AG09319 (cell line): ENCODE results near the gene GALNT9.

Experiments
- DNase-seq: peaks from one replicate; pipeline ENCODE4 v3.0.0-alpha.2; 2010; ENCODE audit warnings: low read depth; ENCODE audit errors: extremely low read depth
- TF ChIP-seq, protein P1 (sequence below): IDR thresholded peaks from 2 replicates; pipeline ENCODE4 v1.5.1; 2011; ENCODE audit warnings: low read depth, mild to moderate bottlenecking, inconsistent platforms, low read length, moderate library complexity

The GALNT9 gene

DNA sequence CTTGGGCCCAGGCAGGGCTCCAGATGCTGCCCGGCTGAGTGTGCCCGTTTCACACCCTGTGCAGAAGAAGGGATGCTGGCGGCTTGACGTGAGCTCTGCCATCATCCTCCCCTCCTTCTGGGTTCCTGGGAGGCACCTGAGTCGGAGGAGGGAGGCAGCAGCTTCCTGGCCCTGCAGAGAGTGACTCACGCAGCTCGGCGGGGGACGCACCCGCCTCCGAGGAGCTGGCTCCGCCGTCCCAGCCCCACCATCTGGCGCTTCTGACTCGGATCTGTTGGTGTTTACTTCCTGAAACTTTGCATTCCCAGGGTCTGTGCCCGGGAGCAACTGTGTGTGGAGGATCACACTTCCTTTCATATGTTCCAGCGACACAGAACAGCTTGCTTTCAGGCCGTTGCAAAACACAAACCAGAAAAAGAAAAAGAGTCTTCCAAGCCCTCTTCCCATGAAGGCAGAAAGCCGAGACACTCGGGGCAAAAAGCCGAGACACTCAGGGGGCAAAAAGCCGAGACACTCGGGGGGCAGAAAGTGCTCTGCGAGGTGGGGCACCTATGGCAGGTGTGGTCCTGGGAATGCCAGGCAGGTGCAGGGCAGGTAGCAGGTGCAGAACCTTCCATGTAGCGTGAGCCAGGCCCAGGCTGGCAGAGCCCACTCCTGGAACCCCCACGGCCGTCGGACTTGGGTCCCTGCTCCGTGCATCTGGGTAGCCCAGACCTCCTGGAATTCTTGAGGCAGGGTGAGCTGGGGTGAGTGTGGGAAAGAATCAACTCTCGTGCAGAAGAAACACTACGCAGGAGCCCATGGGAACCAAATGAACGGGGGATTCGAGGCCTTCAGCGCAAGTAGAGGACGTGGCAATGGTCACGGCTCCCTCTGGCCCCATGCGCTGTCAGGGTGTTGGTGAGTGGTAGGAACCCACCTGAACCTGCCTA, 27.6 kb upstream of the GALNT9 start:
- TF ChIP-seq, protein P1, sequence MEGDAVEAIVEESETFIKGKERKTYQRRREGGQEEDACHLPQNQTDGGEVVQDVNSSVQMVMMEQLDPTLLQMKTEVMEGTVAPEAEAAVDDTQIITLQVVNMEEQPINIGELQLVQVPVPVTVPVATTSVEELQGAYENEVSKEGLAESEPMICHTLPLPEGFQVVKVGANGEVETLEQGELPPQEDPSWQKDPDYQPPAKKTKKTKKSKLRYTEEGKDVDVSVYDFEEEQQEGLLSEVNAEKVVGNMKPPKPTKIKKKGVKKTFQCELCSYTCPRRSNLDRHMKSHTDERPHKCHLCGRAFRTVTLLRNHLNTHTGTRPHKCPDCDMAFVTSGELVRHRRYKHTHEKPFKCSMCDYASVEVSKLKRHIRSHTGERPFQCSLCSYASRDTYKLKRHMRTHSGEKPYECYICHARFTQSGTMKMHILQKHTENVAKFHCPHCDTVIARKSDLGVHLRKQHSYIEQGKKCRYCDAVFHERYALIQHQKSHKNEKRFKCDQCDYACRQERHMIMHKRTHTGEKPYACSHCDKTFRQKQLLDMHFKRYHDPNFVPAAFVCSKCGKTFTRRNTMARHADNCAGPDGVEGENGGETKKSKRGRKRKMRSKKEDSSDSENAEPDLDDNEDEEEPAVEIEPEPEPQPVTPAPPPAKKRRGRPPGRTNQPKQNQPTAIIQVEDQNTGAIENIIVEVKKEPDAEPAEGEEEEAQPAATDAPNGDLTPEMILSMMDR, result no peak
- no peak for DNase-seq

DNA sequence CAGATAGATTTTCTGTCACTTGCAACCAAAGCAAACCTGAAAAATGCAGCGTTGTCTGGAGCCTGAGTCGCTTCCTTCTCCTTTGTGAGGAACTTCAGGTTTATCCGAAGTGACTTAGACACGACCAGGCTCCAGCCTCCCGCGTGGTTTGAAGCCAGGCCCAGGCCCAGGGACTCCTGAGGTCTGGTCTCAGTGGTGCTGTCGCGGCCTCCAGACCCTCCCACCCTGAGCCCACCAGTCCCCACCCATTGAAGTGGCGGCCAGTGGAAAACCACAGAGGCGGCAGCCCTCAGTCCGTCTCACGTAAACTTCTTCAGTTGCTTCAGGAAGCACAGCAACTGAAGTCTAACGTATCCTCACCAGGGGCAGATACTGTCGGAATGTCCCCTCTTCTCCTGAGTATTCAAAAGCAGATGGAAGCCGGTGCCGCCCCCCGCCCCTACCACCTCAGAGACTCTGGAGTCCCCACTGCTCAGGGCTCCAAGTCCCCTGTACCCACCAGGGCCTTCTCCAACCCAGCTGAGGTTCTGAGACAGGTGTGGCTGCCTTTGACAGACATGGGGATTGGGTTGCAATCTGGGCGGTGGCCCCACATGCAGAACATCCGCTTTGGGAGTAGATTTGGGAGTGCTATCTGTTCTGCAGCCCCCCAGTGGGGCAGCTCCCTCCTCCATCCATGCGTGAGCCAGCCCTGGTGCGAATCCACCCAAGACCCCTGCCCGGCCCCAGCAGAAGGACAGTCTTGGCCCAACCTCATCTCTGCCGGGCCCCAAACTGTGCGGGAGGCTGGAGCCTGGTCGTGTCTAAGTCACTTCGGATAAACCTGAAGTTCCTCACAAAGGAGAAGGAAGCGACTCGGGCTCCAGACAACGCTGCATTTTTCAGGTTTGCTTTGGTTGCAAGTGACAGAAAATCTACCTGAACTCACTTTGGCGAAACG, 26.6 kb upstream of the GALNT9 start:
- TF ChIP-seq, protein P1, result no peak
- DNase-seq, result no peak

DNA sequence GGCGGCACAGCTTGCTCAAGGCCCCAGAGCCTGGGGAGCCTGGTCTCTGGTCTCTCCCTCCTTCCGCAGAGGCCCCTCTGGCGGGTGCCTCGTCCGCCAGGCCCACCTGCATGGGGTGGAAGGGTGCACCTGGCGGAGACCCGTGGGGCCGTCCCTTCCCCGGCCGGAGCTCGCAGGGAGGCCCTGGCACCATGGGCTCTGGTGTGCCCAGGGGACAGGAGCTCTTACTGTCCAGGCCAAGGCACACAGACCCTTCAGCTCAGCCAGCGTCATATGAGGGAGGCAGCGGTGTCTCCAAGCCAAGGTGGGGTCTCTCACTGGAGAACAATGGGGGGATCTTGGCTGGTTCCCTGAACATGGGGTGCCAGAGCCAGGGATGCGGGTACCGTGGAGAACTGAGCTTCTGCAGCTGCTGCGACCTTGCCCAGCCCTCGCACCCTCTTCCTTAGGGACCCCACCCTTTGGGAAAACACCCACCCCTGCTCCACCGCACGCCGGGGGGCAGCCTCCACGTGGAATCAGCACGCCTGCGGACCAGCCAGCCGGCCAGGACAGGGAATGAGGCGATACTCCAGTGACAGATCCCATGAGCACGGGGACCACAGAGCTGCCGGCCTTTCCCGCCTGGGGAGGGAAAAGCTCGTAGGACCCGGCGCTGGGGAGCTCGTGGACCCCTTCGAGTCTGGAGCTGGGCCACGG, 25.7 kb upstream of the GALNT9 start:
- TF ChIP-seq, protein P1, result no peak
- no peak for DNase-seq

DNA sequence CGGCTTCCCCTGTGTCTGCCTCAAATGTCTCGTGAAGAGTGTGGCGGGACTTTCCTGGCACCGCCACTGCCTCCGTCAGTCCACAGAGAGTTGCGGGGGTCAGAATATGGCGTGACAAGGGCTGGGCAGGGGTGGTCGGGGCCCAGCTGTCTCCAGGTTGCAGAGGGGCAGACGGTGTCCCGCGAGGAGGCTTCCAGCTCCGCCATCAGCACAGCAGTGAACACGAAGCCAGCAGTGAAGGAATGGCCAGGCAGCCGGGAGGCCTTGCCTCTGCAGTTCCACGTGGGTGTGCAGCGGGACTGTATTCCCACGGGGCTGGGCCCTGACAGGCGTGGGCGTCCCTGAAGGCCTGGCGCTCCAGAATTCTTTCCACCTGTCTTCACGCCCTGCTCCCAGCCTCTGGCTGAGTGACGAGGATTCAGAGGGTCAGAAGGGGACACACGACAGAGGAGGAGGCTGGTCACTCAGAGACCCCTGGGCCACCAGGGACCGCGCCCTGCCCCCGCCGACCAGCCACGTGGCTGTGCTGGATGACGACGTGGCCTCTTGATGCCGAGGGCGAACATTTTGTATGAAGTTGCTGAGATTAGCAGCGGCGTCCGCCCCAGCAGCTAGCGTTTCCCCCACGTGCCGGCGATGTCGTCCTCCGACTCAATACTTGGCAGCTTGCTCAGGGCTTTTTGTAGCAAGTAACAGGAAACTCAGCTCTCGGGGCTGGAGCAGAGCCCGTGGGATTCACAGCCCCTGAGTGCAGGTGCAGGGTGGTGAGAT, 25.0 kb upstream of the GALNT9 start:
- DNase-seq, result no peak

DNA sequence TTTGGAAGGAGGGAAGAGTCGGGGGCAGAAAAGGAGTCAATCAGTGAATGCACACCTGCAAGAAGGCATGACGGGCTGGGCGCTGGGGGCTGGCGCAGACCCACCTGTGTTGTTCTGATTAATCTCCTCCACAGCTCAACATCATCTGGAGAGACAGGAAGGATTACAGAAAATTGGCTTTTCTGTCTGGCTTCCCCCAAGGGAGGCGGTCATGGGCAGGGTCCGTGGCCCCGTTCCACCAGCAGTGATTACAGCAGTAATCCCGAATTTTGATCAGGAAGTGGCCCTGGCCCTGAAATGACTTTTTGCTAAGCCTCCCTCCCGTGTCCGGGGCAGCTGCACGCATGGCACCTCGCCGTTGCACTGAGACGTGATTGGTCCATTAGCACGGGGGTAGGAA, 24.4 kb upstream of the GALNT9 start:
- DNase-seq, result no peak
- TF ChIP-seq, protein P1, result no peak

More for the DNA sequence above, 25.0 kb upstream of the GALNT9 start:
- TF ChIP-seq, protein P1, result no peak

DNA sequence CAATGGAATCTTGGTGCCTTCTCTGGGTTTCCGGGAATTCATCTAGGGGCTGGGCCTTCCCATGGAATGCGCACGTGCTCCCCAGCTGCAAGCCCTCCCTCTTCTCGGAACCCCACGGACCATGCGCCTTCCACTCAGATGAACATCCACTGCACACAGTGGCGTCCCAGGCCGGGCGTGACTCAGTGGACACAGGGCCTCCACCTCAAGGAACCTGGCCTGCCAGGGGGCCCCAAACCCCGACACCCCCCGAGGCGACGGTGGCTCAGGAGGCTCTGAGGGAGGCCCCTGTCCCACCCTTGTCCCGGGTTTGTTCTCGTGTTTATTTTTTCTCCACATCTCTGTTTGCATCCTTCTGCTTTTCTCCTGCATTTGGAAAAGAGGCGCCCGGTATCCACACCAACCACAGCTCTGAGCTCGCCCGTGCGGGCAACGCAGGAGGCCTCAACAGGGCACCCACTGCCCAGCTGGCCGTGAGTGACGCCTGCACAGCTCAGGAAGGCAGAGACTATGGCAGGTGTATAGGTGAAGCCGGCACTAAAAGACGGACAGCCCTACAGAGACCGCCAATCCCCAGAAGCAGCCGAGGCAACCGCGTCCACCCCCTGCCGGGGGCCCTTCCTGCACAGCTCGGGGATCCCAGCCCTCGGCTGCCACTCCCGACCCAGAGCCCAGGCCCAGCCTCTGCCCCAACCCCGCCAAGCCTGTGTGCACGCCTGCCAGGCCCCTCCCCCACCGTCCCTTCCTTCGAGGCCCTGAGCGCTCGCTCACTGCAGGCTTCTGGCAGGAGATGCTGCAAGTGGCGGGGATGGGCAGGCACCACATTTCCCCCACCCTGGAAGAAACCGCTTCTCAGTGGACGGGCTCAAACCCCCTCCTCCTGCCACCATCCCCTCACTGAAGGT, 23.8 kb upstream of the GALNT9 start:
- DNase-seq, result no peak
- TF ChIP-seq, protein P1, result no peak
